Kidney epithelial cell (primary cell): ENCODE results near the gene ZNF444. TPM values are rescaled to one million over a fixed set of nuclear protein-coding genes. Genes with fewer than 3 reads are reported as not detected.
"Not testable (repeated sequence)": the region's sequence is repeated elsewhere in the genome, so short reads cannot be mapped to it uniquely, and the experiment has no call there.

Experiments
- DNase-seq: peaks from one replicate; pipeline ENCODE4 v3.0.0-alpha.2; 2010; ENCODE audit warnings: low read depth
- H3K27me3 ChIP-seq: 2 replicates; pipeline ENCODE4 v1.6.0; 2011; ENCODE audit warnings: low read length; ENCODE audit not compliant: control insufficient read depth, insufficient read depth
- H3K36me3 ChIP-seq: 2 replicates; pipeline ENCODE4 v1.5.1; 2011; ENCODE audit warnings: low read length; ENCODE audit not compliant: control insufficient read depth, insufficient read depth
- H3K4me3 ChIP-seq: 2 replicates; pipeline ENCODE4 v1.5.1; 2011; ENCODE audit warnings: low read depth, mild to moderate bottlenecking, control low read depth, low read length
- total RNA-seq: library from RNA; depleted of rRNA; stranded (reverse); fragments of >200 nt; gene quantifications from 2 replicates; pipeline ENCODE4 v1.2.3, GENCODE V29; 2015
- TF ChIP-seq, protein P1 (sequence below): IDR thresholded peaks from 2 replicates; pipeline ENCODE4 v1.5.1; 2011; ENCODE audit warnings: mild to moderate bottlenecking, moderate library complexity, low read length, control low read depth, inconsistent platforms; ENCODE audit not compliant: insufficient read depth, poor library complexity, severe bottlenecking

The ZNF444 gene
- total RNA-seq, 1 donor from 2014 or later: 40.0 TPM

- Histone ChIP-seq H3K36me3 (no peaks in the 10 kb centered on the region), H3K27me3 (peaks cover 16% of the 10 kb centered on the region), H3K4me3 (no peak overlapping the region)
- TF ChIP-seq, protein P1, sequence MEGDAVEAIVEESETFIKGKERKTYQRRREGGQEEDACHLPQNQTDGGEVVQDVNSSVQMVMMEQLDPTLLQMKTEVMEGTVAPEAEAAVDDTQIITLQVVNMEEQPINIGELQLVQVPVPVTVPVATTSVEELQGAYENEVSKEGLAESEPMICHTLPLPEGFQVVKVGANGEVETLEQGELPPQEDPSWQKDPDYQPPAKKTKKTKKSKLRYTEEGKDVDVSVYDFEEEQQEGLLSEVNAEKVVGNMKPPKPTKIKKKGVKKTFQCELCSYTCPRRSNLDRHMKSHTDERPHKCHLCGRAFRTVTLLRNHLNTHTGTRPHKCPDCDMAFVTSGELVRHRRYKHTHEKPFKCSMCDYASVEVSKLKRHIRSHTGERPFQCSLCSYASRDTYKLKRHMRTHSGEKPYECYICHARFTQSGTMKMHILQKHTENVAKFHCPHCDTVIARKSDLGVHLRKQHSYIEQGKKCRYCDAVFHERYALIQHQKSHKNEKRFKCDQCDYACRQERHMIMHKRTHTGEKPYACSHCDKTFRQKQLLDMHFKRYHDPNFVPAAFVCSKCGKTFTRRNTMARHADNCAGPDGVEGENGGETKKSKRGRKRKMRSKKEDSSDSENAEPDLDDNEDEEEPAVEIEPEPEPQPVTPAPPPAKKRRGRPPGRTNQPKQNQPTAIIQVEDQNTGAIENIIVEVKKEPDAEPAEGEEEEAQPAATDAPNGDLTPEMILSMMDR: no peak
- DNase-seq: no peak
Measured at GRCh38 chr19:56177564-56178243, 36.6 kb downstream of the ZNF444 start.

DNA sequence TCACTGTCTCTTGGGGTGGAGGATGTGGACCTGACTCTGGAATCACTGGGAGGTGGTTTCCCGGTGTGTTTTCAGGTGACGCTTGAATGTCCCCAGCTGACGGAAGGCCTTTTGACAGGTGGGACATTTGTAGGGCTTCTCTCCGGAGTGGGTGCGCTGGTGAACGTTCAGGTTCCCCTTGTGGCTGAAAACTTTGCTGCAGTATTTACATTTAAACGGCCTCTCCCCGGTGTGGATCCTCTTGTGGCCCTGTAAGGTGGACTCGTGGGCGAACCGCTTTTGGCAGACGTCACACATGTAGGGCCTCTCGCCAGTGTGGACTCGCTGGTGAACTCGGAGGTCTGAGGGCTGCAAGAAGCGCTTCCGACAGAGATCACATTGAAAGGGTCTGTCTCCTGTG lies 48.7 kb downstream of the ZNF444 start:
- Histone ChIP-seq H3K36me3 (no peaks in the 10 kb centered on the region), H3K27me3 (no peaks in the 10 kb centered on the region), H3K4me3 (no peak overlapping the region)
- TF ChIP-seq, protein P1: no peak
- no peak for DNase-seq

DNA sequence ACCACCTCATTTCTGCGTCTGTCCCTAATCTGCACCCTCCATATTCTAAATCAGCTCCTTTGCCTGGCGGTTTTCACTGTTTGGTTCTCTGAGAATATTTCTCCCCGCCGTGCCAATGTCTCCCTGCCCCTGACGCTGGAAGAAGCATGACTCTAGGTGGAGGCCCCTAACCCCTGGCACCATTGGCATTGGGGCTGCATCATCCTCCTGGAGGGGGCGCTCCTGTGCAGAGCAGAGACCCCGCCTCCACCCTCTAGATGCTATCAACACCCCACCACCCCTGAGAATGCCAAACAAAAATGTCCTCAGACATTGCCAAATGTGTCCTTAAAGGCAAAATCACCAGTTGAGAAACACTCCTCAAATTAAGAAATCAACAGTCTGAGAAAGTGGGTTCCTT lies 50.0 kb downstream of the ZNF444 start:
- no peaks in the 10 kb centered on the region for H3K27me3 ChIP-seq
- H3K36me3 ChIP-seq: no peaks in the 10 kb centered on the region
- TF ChIP-seq, protein P1: no peak
- DNase-seq: no peak
- no peak overlapping the region for H3K4me3 ChIP-seq

- Histone ChIP-seq H3K27me3 (no peaks in the 10 kb centered on the region), H3K4me3 (no peak overlapping the region), H3K36me3 (no peaks in the 10 kb centered on the region)
- TF ChIP-seq, protein P1: no peak
- DNase-seq: no peak
Measured at GRCh38 chr19:56191711-56192110, 50.6 kb downstream of the ZNF444 start.

DNA sequence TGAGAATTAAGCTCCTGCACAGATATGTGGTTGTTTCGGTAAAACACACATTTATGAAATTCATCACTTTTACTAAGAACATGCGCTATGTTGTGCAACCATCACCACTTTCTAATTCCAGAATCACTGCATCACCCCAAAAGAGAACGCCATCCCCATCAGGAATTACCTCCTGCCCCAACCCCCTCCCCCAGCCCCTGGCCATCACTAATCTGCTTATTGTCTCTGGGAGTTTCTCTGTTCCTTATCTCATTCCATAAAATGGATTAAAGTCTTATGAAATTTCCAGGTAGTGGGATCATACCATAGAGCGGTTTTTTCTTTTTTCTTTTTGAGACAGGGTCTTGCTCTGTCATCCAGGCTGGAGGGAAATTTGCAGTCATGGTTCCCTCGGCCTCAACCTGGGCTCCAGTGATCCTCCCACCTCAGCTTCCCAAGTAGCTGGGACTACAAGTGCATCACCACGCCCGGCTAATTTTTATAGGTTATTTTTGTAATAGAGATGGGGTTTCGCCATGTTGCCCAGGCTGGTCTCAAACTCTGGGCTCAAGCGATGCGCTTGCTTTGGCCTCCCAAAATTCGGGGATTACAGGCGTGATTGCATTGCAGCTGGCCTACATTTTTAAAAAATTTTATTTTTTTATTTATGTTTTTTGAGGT lies 53.0 kb downstream of the ZNF444 start:
- no peak for DNase-seq
- H3K36me3 ChIP-seq: no peaks in the 10 kb centered on the region
- H3K27me3 ChIP-seq: no peaks in the 10 kb centered on the region
- no peak overlapping the region for H3K4me3 ChIP-seq
- TF ChIP-seq, protein P1: no peak

GRCh38 chr19:56197646-56198045 lies 56.6 kb downstream of the ZNF444 start, which contains the start of gene ZSCAN5B:
TSS of gene ZSCAN5B (minus strand) at chr19:56197783. CDS start at chr19:56193052, 4,731 bp downstream.
- H3K27me3 ChIP-seq, H3K36me3 ChIP-seq, H3K4me3 ChIP-seq, DNase-seq: not testable (repeated sequence)
